Measurements from ENCODE around the gene DACH1.

Gene DACH1

GRCh38 chr13:71587193-71587592 is 279.8 kb downstream of the DACH1 start:
- DNase-seq (ENCODE audit: low read depth in 2 of 2), result no peak

DNA sequence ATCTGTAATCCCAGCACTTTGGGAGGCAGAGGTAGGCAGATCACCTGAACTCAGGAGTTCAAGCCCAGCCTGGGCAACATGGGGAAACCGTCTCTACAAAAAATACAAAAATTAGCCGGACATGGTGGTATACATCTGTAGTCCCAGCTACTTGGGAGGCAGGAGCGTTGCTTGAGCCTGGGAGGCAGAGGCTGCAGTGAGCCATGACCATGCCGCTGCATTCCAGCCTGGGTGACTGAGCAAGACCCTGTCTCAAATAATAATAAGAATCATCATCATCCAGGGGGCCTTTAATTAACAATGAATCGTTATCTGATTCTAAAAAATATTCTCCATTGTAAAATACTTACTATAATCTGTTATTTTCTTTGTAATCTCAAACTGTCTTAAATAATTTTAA is 283.4 kb downstream of the DACH1 start:
- no peak for DNase-seq (ENCODE audit: low read depth in 2 of 2)

DNA sequence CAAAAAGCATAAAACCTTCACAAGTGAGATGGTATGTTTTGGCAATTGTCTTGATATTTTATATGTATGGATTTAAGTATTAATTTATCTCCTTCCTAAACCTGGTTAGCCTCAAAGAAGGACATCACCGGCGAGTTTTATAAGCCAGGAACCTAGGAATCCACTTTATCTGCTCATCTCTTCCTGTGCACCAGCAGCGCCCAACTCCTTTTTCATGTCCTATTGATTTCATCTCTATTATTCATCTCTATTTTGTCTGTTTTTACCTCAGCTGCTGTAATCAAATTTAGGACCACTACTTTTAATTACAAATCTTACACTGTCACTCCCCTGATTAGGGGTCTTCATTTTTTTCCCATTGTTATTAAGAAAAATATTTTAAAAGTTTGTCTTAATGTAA is 286.4 kb downstream of the DACH1 start:
- no peak for DNase-seq (ENCODE audit: low read depth in 2 of 2)

DNA sequence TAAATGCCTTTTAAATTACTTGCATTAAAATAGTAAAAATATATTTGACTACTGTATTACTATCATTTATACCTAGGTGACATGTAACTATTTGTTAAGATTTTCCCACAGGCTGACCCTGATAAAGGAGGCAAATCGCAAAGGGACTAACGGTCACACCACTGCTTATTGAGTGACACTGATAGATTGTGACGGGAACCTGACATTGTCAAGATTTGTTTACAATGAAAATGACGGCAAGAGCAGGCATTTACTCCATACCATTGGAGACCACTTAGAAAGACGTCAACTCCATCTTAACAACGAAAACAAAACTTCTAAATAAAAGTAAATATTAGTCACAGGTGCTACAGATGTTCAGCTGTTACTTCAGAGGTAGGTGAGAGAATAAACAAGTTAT is 289.0 kb downstream of the DACH1 start:
- no peak for DNase-seq (ENCODE audit: low read depth in 2 of 2)

DNA sequence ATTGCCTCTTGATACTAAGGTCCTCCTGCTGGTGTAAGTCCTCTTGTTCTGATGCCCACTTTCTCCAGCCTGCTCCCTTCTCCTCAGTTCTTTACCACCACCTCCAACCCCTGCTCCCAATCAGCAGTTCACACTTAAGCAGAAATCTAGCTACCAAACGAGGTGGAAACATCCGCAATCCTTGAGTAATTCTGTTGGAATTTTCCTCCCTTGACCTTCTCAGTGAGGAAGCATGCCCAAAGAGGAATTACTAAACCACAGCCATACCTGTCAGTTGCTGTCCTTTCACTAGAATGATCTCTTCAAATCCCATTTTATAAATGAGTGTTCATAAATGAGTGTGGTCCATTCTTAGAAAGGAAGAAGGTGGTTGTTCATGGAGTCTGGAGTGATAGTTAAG is 289.9 kb downstream of the DACH1 start:
- no peak for DNase-seq (ENCODE audit: low read depth in 2 of 2)

GRCh38 chr13:71576571-71576970 is 290.4 kb downstream of the DACH1 start:
- DNase-seq (ENCODE audit: low read depth in 2 of 2), result no peak

DNA sequence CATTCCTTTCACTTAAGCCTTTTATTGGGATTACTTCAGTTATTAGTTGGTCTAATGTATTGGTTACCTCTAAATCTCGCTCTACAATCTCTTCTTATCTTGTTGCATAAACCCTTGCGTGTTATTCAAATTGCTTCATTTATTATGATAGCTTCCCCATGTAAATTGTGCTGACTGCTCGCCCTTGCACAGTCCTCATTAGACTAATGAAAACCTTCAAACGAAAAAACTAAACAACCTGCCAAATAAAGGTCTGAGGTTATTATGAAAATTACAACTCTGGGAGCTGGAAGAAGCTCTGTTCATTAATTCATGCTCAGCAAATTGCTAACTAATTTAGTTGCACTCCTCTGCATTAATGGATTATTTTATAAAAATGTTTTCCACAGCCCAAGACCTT is 320.1 kb downstream of the DACH1 start:
- DNase-seq (ENCODE audit: low read depth in 2 of 2), result no peak

DNA sequence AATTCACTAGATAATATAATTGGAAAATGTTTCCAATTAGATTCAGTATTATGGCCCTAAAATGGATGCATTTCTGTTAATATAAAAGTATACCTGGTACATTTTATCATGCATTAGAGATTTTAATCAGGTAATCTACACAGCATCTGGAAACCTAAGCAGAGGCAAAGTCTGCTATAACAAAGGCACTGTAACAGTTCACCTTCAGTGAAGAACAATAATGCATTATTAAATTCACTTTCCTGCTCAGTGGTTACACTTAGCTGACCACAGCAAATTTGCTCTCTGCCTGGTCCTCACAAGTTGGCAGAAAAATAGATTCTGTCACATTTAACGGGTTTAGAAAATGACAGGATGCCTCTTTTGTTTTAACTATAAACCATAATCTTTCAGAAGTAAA is 326.9 kb downstream of the DACH1 start:
- no peak for DNase-seq (ENCODE audit: low read depth in 2 of 2)

- DNase-seq (ENCODE audit: low read depth in 2 of 2), result no peak
Observed at GRCh38 chr13:71536201-71536600, 330.8 kb downstream of the DACH1 start.

DNA sequence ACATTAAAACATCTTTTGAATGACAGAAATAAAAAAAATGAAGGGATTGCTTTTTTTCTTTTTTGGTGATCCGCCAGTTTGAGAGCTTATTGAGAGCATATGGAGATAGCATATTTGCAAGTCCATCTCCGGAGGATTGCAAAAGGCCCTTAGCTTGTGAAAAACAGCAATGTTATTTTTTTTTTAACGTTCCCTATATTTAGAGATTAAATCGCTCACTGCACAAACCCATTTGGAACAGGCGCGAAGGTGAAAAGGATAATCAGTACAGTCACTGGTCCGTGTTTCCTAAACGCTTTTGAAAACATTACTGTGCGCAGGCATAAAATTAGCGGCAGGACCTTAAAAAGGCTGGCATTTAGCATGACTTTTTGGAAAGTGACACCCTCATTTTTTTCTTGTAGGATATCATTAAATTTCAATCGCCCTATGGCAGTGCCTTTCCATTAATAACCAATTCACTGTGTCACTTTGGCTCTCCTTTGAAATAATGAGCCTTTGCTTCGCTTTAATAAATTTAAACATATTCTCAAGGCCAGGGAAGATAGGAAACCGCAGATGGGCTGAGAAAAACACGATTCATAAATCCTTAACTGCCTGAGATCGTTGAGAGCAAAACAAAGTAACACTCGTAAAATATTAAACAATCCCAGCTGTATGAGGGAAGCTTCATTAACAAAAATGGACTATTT is 342.2 kb downstream of the DACH1 start:
- DNase-seq (ENCODE audit: low read depth in 2 of 2), result peak; percentile 53 to 54

DNA sequence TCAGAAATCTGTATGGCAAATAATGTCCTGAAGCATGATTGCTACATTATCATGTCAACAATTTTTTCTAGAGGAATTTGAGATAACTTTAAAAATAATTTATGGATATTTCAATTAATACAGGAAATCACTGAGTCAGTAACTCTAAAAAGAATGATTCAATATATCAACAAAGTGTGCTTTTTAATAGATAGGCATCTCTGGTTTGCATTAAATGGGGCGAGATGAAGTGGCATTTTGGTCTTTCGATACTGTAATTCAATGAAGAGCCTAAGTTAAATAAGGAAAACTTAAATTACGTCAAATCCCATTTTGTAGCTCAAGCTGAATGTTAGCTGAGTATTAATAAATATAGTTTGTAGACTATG is 342.8 kb downstream of the DACH1 start:
- DNase-seq (ENCODE audit: low read depth in 2 of 2), result peak in 1 of 2 experiments; percentile 21

DNA sequence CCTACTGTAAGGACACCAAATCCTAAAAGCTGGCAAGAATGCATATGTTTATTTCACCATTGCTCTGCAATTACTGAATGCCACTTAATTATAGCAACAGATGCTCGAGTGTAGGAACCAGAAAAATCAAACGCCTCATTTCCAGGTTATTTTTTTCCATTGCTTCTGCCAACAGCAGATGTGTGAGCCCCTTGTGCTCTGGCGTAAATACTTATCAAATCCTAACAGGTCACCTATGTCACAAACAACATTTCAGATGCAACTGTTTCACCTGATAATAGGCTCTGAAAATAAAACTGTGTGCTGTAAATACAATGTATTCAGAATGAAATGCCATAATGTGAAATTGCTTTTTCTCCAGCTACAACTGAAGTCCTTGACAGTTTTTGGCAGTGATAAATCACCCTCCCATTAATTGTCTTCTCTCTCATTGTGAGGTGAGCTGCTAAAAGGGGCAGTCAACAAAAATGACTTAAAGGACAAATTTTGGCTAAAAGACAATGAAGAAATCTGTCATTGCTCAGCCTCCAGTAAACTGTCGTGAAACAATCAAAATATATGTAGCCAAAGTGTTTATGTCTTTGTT is 344.0 kb downstream of the DACH1 start:
- no peak for DNase-seq (ENCODE audit: low read depth in 2 of 2)

DNA sequence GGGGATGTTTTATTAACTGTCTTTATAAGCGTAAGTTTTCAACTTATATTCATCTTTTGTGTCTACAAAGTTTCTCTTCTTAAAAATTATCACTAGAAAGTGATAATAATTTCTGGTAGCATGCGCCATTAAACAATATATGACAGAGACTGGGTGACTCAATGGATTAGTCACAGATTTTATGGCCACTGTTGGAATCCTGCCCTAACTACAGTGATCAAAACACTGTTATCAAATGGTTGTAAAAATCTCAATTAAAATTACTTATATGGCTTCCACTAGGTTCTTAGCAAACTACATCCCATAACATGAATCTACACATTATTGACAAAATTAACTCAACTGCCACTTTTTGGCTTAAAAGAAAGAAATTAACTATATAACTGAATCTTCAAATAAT is 350.0 kb downstream of the DACH1 start:
- no peak for DNase-seq (ENCODE audit: low read depth in 2 of 2)

GRCh38 chr13:71516521-71516920 is 350.5 kb downstream of the DACH1 start:
- DNase-seq (ENCODE audit: low read depth in 2 of 2), result no peak

- no peak for DNase-seq (ENCODE audit: low read depth in 2 of 2)
Observed at GRCh38 chr13:71515744-71516038, 351.3 kb downstream of the DACH1 start.

DNA sequence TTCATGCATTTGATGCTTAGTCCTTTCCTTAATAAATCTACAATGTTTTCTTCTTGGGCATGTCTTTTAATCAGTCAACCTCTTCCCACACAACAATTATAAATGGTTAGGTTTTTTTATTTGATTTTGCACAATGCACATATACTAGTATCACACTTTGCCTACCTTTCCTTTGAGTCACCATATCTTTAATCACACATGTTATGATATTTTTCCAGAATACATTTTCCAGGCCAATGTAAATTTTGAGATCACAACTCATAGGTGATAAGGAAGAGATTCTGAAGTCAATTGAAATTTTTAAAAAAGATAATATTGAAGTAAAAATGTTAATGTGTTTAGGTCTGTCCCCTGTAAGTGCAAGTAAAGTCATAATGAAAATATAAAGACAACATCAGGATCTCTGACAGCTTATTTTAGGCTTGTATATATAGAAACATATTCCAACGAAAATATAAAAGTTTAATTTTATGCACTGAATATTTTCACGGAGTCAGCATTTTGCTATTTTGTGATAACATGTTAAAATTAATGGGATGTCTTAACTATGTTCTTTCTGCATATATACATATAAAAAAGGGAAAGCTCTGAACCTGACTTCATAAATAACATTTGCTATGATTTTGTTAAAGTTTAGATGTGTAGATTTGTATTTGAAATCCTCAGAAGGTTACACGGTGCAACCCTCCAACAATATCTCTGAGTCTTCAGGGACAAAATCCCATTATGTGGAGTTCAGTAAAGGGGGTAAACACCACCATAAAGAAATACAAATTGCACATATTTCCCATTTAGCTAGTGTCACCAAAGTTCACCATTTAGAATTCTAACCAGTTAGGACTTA is 351.9 kb downstream of the DACH1 start:
- DNase-seq (ENCODE audit: low read depth in 2 of 2), result no peak

GRCh38 chr13:71513411-71514033 is 353.5 kb downstream of the DACH1 start:
- DNase-seq (ENCODE audit: low read depth in 2 of 2), result no peak

GRCh38 chr13:71503781-71504180 is 363.2 kb downstream of the DACH1 start:
- DNase-seq (ENCODE audit: low read depth in 2 of 2), result no peak

GRCh38 chr13:71499944-71500514 is 367.0 kb downstream of the DACH1 start:
- DNase-seq (ENCODE audit: low read depth in 2 of 2), result no peak

DNA sequence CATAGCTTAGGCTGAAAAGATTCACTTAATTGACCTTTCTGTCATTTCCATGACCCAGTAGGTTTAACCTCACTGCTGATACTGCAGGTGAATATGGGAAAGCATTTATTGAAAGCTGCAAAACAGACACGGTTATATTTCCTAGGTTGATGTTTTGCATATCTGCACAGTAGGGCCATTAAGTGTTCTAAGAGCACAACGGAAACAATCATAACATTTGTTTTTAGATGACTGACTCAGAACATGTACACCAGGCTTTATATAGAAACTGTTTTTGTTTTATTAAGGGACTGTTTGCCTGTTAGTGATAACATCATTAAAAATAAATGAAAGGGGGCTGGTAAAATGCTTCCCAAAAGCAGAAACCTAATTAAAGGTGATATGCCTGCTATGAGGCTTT is 367.8 kb downstream of the DACH1 start:
- DNase-seq (ENCODE audit: low read depth in 2 of 2), result no peak

DNA sequence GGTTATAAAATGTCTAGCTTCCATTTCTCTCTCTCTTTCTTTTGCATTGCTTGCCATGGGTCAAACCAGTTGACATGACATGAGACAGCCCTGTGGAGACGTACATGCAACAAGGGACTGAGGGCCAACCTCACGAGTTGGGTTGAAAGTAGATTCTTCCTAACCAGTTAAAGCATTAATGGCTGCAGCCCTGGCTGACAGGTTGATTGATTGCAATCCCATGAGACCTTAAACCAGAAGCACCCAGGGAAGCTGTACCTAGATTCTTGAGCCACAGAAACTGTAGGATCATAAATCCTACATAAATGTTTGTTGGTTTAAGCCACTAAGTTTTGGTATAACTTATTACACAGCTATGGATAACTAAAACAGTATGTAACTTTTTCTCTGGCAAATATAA is 373.8 kb downstream of the DACH1 start:
- no peak for DNase-seq (ENCODE audit: low read depth in 2 of 2)

DNA sequence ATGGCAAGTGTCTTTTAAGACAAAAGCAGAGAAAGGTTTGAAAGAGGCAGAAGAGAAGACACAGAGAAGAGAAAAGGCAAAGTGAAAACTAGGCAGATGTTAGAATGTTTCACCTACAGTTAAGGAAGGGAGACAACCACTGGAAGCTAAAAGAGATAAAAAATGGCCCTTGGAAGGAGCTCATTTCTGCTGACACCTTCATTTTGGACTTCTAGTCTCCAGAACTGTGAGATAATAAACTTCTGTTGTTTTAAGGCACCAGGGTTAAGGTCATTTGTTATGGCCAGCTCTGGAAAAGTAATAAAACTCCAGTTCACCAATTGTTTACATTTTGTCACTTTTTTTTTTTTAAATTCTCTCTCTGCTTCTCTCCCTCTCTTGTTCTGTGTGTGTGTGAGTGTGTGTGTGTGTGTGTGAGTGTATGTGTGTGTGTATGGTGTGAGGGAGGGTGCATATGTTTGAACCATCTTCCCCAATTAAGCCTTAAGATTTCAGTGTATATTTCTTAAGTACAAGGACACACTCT is 374.6 kb downstream of the DACH1 start:
- DNase-seq (ENCODE audit: low read depth in 2 of 2), result no peak

Data from fibroblast of skin of left quadriceps (primary cell).